Glutamatergic neuron (in vitro differentiated cells): ENCODE measurements around the gene C2orf68. TPM values are rescaled to one million over a fixed set of nuclear protein-coding genes. Genes with fewer than 3 reads are reported as not detected.
"Not testable (repeated sequence)": the region's sequence is repeated elsewhere in the genome, so short reads cannot be mapped to it uniquely, and the experiment has no call there.

Experiments used
- DNase-seq: peaks from one replicate; pipeline ENCODE4 v3.0.0; 2022
- H3K27ac Mint-ChIP-seq: one replicate; pipeline ENCODE4 v1.8.0; 2020; ENCODE audit warnings: mild to moderate bottlenecking, mixed read lengths, inconsistent platforms; ENCODE audit not compliant: unreplicated experiment
- H3K27me3 Mint-ChIP-seq: one replicate; pipeline ENCODE4 v1.8.0; 2020; ENCODE audit warnings: mild to moderate bottlenecking, moderate library complexity, mixed read lengths, inconsistent platforms; ENCODE audit not compliant: unreplicated experiment
- H3K36me3 Mint-ChIP-seq: one replicate; pipeline ENCODE4 v1.8.0; 2020; ENCODE audit warnings: mild to moderate bottlenecking, mixed read lengths, inconsistent platforms; ENCODE audit not compliant: unreplicated experiment
- H3K4me1 Mint-ChIP-seq: one replicate; pipeline ENCODE4 v1.8.0; 2020; ENCODE audit warnings: mild to moderate bottlenecking, low read depth, mixed read lengths, inconsistent platforms; ENCODE audit not compliant: unreplicated experiment
- H3K4me3 Mint-ChIP-seq: one replicate; pipeline ENCODE4 v1.8.0; 2020; ENCODE audit warnings: mild to moderate bottlenecking, mixed read lengths, inconsistent platforms; ENCODE audit not compliant: unreplicated experiment
- H3K9me3 Mint-ChIP-seq: one replicate; pipeline ENCODE4 v1.8.0; 2020; ENCODE audit warnings: mild to moderate bottlenecking, moderate library complexity, mixed read lengths, inconsistent platforms; ENCODE audit not compliant: unreplicated experiment
- total RNA-seq: library from RNA; stranded (reverse); fragmentation: NEBNext Ultra II Directional; extraction: Animal tissue kit (Norgen Biotek cat#: 25700); gene quantifications from one replicate; pipeline ENCODE4 v1.2.1, GENCODE V29; 2021; ENCODE audit not compliant: unreplicated experiment
- TF ChIP-seq, protein P1 (sequence below): fragments of 200-600 bp; sonication (generic); IDR thresholded peaks from one replicate; pipeline ENCODE4 v1.5.0; 2021; ENCODE audit not compliant: partially characterized antibody, unreplicated experiment

C2orf68 gene
- total RNA-seq, 1 donor from 2014 or later: 51.0 TPM

GRCh38 chr2:85595301-85596025 lies 16.4 kb downstream of the C2orf68 start, which contains the start of gene RNF181:
RNF181 (plus strand) TSS chr2:85595745; CDS start chr2:85595764, 19 bp downstream.
- peak; percentile 90 for DNase-seq
- H3K9me3 Mint-ChIP-seq: peaks cover 7% of the 10 kb centered on the region
- H3K4me3 Mint-ChIP-seq: peak within 1 kb of the TSS; percentile 100
- H3K4me1 Mint-ChIP-seq: peaks cover 2% of the 10 kb centered on the region
- H3K36me3 Mint-ChIP-seq: no peaks in the 10 kb centered on the region
- TF ChIP-seq, protein P1, sequence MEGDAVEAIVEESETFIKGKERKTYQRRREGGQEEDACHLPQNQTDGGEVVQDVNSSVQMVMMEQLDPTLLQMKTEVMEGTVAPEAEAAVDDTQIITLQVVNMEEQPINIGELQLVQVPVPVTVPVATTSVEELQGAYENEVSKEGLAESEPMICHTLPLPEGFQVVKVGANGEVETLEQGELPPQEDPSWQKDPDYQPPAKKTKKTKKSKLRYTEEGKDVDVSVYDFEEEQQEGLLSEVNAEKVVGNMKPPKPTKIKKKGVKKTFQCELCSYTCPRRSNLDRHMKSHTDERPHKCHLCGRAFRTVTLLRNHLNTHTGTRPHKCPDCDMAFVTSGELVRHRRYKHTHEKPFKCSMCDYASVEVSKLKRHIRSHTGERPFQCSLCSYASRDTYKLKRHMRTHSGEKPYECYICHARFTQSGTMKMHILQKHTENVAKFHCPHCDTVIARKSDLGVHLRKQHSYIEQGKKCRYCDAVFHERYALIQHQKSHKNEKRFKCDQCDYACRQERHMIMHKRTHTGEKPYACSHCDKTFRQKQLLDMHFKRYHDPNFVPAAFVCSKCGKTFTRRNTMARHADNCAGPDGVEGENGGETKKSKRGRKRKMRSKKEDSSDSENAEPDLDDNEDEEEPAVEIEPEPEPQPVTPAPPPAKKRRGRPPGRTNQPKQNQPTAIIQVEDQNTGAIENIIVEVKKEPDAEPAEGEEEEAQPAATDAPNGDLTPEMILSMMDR: no peak
- peak within 1 kb of the TSS; percentile 91 for H3K27ac Mint-ChIP-seq
- peaks cover 15% of the 10 kb centered on the region for H3K27me3 Mint-ChIP-seq

GRCh38 chr2:85594715-85595300 lies 17.1 kb downstream of the C2orf68 start:
- no peak for DNase-seq
- H3K36me3 Mint-ChIP-seq: no peaks in the 10 kb centered on the region
- peak overlapping the region; percentile 100 for H3K4me3 Mint-ChIP-seq
- TF ChIP-seq, protein P1: no peak
- H3K27ac Mint-ChIP-seq: peak overlapping the region; percentile 91
- H3K4me1 Mint-ChIP-seq: peaks cover 4% of the 10 kb centered on the region
- H3K27me3 Mint-ChIP-seq: peaks cover 15% of the 10 kb centered on the region
- peaks cover 9% of the 10 kb centered on the region for H3K9me3 Mint-ChIP-seq

GRCh38 chr2:85593023-85593422 lies 18.8 kb downstream of the C2orf68 start:
- Mint-ChIP-seq H3K36me3 (no peaks in the 10 kb centered on the region), H3K27ac (no peak overlapping the region), H3K4me1 (peaks cover 4% of the 10 kb centered on the region), H3K27me3 (peaks cover 12% of the 10 kb centered on the region), H3K4me3 (no peak overlapping the region), H3K9me3 (peaks cover 13% of the 10 kb centered on the region)
- TF ChIP-seq, protein P1: no peak
- no peak for DNase-seq

- H3K27me3 Mint-ChIP-seq: peaks cover 12% of the 10 kb centered on the region
- H3K27ac Mint-ChIP-seq, H3K36me3 Mint-ChIP-seq: not testable (repeated sequence)
These were observed 19.6 kb downstream of the C2orf68 start for GRCh38 chr2:85592299-85592698.

DNA sequence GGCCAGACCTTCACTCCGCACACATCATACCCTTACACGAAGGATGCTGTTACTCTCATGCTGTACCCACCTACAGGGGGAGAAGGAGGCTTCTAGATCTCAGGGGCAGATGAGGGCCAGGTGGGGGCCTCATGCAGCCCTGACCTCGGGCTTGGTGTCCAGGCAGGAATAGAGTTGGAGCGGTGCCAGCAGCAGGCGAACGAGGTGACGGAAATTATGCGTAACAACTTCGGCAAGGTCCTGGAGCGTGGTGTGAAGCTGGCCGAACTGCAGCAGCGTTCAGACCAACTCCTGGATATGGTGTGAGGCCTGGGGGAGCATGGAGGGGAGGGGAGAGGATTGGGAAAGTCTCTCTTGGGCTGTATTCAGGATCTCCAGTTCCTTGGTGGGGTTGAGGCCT lies 20.3 kb downstream of the C2orf68 start:
- Mint-ChIP-seq H3K36me3 (no peaks in the 10 kb centered on the region), H3K4me1 (peaks cover 4% of the 10 kb centered on the region), H3K27ac (no peak overlapping the region), H3K4me3 (no peak overlapping the region), H3K27me3 (peaks cover 12% of the 10 kb centered on the region), H3K9me3 (peaks cover 14% of the 10 kb centered on the region)
- TF ChIP-seq, protein P1: no peak
- DNase-seq: no peak

More at GRCh38 chr2:85592299-85592698, 19.6 kb downstream of the C2orf68 start:
- DNase-seq, H3K4me3 Mint-ChIP-seq, H3K4me1 Mint-ChIP-seq: not testable (repeated sequence)
- H3K9me3 Mint-ChIP-seq: peaks cover 14% of the 10 kb centered on the region
